HG02763 (cell line): ENCODE data around the gene C1QTNF8.

Experiments used
- ATAC-seq: cut with Tn5 transposase; IDR thresholded peaks from one replicate; pipeline ENCODE4 v1.9.1; 2021; ENCODE audit warnings: mild to moderate bottlenecking, moderate library complexity; ENCODE audit not compliant: unreplicated experiment

C1QTNF8 gene

GRCh38 chr16:1080801-1081733 lies 15.0 kb downstream of the C1QTNF8 start:
- ATAC-seq, result no peak

GRCh38 chr16:1079786-1080525 lies 16.1 kb downstream of the C1QTNF8 start:
- no peak for ATAC-seq

DNA sequence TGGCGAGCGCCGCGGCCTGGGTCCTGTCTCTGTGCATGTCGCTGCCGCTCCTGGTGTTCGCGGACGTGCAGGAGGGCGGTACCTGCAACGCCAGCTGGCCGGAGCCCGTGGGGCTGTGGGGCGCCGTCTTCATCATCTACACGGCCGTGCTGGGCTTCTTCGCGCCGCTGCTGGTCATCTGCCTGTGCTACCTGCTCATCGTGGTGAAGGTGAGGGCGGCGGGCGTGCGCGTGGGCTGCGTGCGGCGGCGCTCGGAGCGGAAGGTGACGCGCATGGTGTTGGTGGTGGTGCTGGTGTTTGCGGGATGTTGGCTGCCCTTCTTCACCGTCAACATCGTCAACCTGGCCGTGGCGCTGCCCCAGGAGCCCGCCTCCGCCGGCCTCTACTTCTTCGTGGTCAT lies 16.7 kb downstream of the C1QTNF8 start:
- ATAC-seq, result no peak

DNA sequence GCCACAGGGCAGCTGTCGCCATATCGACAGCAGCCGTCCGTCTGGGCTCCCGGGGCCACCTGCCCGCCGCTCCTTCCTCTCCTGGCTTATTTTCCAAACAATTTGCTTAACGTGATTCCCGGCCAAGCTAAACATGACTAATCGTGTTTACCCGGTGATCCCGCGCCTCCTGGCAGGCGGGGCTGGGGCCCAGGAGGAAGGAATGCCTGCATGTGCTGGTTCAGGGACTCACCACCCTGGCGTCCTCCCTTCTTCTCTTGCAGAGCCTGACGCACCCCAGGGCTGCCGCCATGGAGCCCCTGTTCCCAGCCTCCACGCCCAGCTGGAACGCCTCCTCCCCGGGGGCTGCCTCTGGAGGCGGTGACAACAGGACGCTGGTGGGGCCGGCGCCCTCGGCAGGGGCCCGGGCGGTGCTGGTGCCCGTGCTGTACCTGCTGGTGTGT lies 17.4 kb downstream of the C1QTNF8 start:
- no peak for ATAC-seq

GRCh38 chr16:1077877-1078578 lies 18.0 kb downstream of the C1QTNF8 start:
- no peak for ATAC-seq

DNA sequence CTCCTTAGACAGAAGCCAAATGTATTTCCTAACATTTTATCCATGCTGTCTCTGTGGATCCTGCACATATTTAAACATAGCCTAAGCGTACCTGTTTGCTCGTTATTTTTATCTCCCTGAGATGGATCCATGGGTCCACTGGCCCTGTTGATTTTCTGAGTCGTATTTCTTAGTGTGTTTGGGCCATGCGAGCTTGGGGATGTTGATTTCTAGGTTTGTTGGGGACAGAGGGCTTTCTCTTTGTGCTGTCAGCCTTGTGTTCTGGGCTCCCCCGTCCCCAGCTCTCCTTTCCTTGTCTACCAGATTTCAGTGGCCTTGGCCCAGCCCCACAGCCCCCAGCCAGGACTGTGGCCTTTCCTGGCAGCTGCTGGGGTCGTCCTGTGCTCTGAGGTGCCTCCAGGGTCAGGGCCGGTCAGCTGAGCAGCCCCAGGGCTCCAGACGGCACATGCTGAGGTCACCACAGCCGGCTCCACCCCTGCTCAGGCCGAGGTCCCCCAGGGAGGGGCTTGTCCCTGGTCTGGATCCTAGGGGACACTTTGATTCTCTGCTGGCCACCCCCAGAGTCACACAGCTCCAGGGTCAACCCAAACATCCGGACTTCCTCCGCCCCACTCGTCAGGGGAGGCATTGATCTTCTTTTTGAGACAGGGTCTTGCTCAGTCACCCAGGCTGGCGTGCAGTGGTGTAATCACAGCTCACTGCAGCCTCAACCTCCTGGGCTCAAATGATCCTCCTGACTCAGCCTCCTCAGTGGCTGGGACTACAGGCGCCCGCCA lies 19.1 kb downstream of the C1QTNF8 start:
- no peak for ATAC-seq

- ATAC-seq, result no peak
Observed at GRCh38 chr16:1075546-1075945, 20.5 kb downstream of the C1QTNF8 start.

DNA sequence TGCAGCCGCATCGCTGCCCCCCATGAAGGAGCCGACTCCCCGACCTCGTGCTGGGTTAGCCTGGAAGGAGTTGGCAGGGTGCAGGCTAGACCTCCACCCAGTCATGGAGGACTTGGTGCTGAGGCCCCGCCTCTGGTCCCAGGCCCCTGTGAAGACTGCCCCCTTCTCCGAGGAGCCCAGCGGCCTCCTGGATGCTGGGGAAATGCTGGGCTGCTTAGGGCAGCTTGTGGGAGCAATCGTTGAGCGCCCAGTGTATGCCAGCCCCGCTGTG lies 21.7 kb downstream of the C1QTNF8 start:
- ATAC-seq, result no peak

GRCh38 chr16:1073566-1074378 lies 22.3 kb downstream of the C1QTNF8 start:
- ATAC-seq, result no peak

GRCh38 chr16:1073262-1073558 lies 22.8 kb downstream of the C1QTNF8 start:
- no peak for ATAC-seq

- no peak for ATAC-seq
Observed at GRCh38 chr16:1072526-1073261, 23.4 kb downstream of the C1QTNF8 start, which contains the start of gene SSTR5. TSS of gene SSTR5 (plus strand) at chr16:1072747. CDS start at chr16:1078869, 6,122 bp downstream.

DNA sequence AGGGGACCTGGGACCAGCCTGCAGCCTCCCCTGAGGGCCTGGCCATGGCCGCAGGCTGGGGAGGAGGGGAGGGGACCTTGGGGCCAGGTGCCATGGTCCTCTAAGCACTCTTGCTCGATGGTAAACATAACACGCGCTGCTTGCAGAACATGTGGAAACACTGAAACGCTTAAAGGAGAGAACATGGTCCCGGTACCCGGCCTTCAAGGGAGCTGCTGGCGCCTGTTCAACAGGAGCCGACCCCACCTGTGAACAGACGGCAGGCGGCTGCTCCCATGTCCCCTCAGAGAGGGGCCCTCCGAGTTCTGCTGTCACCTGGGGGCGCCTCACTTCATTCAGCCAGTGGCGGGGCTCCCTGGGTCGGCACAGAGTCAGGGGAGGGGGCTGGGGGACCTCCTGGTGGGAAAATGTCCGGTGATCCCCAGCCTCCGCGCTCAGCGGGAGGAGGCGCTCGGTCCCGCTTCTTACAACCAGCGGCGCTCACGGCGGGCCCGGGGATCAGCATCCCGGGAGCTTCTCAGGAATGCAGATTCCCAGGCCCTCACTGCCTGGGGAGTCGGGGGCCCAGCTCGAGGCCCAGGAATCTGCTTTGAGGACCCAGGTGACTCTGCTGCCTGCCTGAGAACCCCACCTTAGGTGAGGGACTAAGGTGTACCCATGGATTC lies 24.4 kb downstream of the C1QTNF8 start:
- ATAC-seq, result no peak

DNA sequence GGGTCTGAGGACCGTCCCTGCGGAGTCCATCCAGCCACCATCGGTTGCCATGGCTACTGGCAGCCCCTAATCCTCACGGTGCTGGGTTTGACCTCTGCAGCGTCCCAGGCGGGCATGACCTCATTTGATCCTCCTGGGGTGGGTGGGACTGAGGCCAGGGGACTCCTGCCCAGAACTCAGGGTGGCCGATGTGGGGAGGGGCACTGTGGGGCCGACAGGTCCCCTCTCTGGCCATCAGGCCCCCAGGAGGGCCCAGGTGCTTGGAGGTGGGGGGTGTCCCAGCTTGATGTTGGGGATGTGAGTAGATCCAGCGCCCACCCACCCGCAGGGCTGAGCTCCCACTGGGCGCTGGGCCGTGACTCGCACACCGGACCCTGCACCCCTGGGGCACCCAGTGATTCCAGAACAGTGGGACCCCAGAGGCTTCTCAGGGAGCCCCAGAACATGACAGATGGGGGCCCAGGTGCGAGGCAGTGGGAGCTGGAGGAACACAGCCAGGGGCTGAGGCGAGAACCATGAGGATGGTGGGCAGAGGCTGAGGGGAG lies 25.1 kb downstream of the C1QTNF8 start:
- no peak for ATAC-seq

GRCh38 chr16:1070084-1070863 lies 25.8 kb downstream of the C1QTNF8 start:
- no peak for ATAC-seq

DNA sequence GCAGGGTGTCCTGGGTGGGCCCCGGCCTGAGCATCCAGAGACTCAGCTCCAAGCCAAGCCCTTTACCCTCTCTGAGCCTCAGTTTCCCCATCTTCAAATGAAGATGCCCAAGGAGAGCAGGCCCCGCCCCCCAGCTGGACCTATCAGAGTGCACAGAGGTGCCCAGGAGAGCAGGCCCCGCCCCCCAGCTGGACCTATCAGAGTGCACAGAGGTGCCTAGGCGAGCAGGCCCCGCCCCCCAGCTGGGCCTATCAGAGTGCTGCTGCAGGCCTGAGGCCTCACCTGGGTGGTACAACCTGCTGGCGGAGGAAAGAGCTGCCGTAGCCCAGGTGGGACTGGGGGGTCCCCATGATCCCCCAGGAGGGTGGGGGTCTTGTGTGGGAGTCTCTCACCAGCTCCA lies 26.9 kb downstream of the C1QTNF8 start:
- ATAC-seq, result no peak

DNA sequence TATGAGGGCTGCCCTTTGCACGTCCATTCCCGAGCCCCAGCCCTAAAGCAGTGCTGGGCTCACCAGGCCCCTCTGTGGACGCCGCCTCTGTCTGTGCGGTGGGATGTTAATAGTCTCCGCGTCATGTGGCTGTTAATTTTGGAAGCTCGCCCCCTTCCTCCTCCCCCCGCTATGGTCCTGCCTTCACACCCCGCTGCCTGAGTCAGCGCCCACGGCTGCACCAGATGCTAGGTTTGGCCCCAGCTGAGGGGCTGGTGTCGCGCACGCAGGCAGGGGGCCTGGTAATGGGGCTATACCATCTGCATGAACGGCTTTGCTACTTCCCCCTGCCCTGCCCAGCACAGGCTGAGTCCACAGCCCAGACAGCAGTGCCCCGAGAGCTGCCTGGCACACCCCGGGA lies 27.6 kb downstream of the C1QTNF8 start:
- ATAC-seq, result no peak

- ATAC-seq, result no peak
Observed at GRCh38 chr16:1067629-1068028, 28.4 kb downstream of the C1QTNF8 start.
